DMS53 treated with DMSO at 0.1 percent for 48 hours (cell line): ENCODE results near the gene HFE.
"Not testable (repeated sequence)": the region's sequence is repeated elsewhere in the genome, so short reads cannot be mapped to it uniquely, and the experiment has no call there.

Experiments used
- DNase-seq: peaks from one replicate; lab custom pipeline; 2025; ENCODE audit not compliant: unreplicated experiment; lab: John Stamatoyannopoulos, UW

Gene HFE

GRCh38 chr6:26105842-26106241, 18.6 kb downstream of the HFE start:
- DNase-seq: no peak

GRCh38 chr6:26107935-26108334, 20.7 kb downstream of the HFE start:
- no peak for DNase-seq

- DNase-seq: no peak
Observed at GRCh38 chr6:26109772-26110171, 22.5 kb downstream of the HFE start.

- no peak for DNase-seq
Observed at GRCh38 chr6:26113570-26113969, 26.3 kb downstream of the HFE start.

GRCh38 chr6:26115226-26115625, 28.0 kb downstream of the HFE start:
- DNase-seq: no peak

- DNase-seq: no peak
Observed at GRCh38 chr6:26116267-26116666, 29.0 kb downstream of the HFE start.

- peak; percentile 84 for DNase-seq
Observed at GRCh38 chr6:26118999-26119398, 31.8 kb downstream of the HFE start.

GRCh38 chr6:26120115-26120514, 32.9 kb downstream of the HFE start:
- DNase-seq: not testable (repeated sequence)

- no peak for DNase-seq
Observed at GRCh38 chr6:26120807-26121140, 33.5 kb downstream of the HFE start.

- peak; percentile 74 for DNase-seq
Observed at GRCh38 chr6:26121141-26122004, 34.1 kb downstream of the HFE start.

GRCh38 chr6:26122005-26122388, 34.8 kb downstream of the HFE start:
- DNase-seq: peak; percentile 28

- peak; percentile 52 for DNase-seq
Observed at GRCh38 chr6:26122402-26122792, 35.2 kb downstream of the HFE start.

- peak; percentile 99 for DNase-seq
Observed at GRCh38 chr6:26122793-26123674, 35.8 kb downstream of the HFE start.

GRCh38 chr6:26123675-26123946, 36.4 kb downstream of the HFE start:
- no peak for DNase-seq

- DNase-seq: peak; percentile 98
Observed at GRCh38 chr6:26123947-26124780, 36.9 kb downstream of the HFE start.

- peak; percentile 39 for DNase-seq
Observed at GRCh38 chr6:26124781-26125685, 37.8 kb downstream of the HFE start.

GRCh38 chr6:26126394-26127235, 39.4 kb downstream of the HFE start:
- peak; percentile 72 for DNase-seq

GRCh38 chr6:26128013-26128771, 41.0 kb downstream of the HFE start:
- DNase-seq: no peak

GRCh38 chr6:26129656-26130055, 42.4 kb downstream of the HFE start:
- DNase-seq: no peak
